GM19455 (cell line): ENCODE measurements around the gene UBAC2.

ENCODE experiments used
- ATAC-seq: cut with Tn5 transposase; IDR thresholded peaks from one replicate; pipeline ENCODE4 v1.9.1; 2021; ENCODE audit not compliant: unreplicated experiment

UBAC2 gene, protein sequence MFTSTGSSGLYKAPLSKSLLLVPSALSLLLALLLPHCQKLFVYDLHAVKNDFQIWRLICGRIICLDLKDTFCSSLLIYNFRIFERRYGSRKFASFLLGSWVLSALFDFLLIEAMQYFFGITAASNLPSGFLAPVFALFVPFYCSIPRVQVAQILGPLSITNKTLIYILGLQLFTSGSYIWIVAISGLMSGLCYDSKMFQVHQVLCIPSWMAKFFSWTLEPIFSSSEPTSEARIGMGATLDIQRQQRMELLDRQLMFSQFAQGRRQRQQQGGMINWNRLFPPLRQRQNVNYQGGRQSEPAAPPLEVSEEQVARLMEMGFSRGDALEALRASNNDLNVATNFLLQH

DNA sequence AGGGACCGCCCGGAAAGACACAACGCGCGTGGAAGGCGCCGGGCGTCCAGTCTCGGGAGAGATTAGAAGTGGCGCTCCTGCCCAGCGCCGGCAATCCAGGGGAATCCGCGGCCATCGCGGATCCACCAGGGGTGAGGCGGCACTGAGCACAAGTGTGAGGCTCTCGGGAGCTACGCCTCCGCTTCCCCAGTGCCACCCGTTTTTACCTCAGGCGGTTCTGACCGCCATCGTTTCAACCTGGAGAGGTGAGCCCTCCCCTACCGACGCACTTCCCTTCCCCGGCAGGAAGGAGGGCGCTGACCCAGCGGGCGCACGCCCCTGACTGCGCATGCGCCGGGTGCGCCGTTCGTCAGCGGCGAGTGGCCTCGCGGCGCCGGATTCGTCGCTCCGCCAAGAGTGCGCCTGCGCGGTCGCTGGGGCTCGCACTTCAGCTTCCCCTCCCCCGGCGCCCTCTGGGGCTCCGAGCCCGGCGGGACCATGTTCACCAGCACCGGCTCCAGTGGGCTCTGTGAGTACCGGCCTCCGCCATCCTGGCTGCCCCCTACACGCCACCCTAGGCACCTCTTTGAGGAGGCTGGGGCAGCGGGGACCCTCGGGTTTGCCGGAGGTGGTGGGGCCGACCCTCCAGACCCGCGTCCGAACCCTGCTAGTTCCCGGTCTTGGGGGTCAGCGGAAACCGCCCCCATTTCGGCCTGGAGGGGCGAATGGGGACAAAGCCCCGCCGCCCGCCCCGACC is at the start of gene UBAC2:
Gene UBAC2 (plus strand): TSS at position 423 of the 736 bp plus-strand sequence. CDS start 55 bp downstream, at position 478.
- peak; percentile 71 for ATAC-seq

DNA sequence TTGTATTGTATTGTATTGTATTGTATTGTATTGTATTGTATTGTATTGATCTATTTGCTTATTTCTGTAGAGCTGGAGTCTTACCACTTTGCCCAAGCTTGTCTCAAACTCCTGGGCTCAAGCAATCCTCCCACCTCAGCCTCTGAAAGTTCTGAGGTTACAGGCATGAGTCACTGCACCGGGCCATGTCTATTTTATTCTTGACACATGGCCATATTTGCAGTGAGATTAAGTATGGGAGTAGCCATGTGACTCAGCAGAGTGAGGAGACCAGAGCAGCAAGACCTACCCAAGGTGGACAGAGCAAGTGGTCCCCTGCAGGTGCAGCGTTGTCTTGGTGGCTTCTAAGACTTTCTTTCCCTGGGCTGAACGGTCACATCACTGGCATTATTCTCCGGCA is 49.1 kb upstream of the UBAC2 start:
- peak; percentile 87 for ATAC-seq

DNA sequence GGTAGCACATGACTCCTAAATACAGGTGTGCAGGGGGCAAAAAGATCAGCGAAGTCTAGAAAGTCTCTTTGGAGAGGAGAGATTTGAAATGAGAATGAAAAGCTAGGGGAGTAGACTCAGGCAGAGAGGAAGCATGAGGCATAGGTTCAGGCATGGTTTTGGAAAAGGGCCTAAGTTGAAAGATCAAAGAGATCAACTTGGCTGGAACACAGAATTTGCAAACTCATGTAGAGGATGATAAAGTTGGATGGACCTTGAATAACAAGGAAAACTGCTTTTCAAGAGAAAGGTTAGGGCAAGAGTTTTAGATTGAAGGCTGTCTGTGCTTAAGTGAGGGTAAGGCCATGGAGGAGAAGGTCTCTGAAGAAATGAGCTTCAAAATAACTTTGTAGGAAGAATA is 47.4 kb upstream of the UBAC2 start:
- no peak for ATAC-seq

DNA sequence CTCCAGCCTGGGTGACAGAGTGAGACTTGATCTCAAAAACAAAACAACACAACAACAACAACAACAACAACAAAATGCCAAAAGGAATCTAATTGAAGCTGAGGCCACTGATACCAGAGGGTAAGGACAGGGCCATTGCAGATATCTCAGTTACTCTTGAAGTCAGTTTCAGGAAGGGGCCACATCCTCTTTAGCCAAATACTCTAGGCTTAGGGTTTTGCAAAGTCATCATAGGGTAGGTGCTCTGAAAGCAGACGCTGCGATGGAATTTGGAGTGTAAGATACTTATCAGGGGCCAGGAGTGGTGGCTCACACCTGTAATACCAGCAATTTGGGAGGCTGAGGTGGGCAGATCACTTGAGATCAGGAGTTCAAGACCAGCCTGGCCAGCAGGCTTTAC is 46.6 kb upstream of the UBAC2 start:
- no peak for ATAC-seq

DNA sequence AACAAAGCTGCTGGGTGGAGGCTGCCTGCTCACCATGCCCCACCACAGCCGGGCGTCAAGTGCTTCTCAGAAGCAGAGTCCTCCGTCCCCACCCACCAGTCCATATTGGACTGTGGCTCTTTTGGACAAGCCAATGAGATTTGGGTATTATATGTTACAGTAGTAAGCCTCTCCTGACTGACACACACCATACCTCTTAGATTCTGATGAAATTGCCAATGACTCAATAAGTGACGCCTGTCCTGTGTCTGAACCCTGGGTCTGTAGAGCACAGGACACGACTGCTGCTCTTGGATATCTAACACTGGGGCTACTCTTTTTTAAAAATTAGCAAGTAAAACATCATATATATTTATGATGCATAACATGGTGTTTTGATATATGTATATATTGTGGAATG is 44.8 kb upstream of the UBAC2 start:
- ATAC-seq = no peak

DNA sequence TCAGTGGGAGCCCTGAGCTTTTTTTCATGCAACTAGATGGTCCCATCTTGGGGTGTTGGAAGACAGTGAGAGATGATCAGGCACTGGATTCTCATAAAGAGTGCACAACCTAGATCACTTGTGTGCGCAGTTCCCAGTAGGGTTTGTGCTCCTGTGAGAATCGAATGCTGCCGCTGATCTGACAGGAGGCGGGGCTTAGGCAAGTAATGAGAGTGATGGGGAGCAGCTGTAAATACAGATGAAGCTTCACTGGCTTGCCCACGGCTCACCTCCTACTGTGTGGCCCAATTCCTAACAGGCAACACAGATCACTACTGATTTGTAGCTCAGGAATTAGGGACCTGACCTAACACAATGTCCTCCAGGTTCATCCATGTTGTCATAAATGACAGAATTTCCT is 43.6 kb upstream of the UBAC2 start:
- no peak for ATAC-seq

DNA sequence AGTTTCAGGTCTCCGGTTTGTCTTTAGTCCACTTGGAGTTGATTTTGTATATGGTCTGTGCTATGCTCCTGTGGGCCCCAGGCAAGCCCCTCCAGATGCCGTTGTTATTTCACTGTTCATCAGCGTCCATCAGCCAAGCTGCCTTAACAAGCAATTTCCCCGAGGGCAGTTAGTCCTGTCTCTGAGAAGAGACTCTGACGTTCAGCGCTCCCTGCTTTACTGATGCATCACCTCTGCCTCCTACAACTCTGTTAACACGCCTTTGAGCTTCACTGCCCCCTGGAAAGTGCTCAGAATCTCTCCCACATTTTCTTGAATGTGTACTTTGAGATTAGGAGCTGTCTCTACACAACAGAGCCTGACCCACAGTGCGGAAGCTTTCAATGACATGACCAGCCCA is 41.8 kb upstream of the UBAC2 start:
- ATAC-seq = no peak

DNA sequence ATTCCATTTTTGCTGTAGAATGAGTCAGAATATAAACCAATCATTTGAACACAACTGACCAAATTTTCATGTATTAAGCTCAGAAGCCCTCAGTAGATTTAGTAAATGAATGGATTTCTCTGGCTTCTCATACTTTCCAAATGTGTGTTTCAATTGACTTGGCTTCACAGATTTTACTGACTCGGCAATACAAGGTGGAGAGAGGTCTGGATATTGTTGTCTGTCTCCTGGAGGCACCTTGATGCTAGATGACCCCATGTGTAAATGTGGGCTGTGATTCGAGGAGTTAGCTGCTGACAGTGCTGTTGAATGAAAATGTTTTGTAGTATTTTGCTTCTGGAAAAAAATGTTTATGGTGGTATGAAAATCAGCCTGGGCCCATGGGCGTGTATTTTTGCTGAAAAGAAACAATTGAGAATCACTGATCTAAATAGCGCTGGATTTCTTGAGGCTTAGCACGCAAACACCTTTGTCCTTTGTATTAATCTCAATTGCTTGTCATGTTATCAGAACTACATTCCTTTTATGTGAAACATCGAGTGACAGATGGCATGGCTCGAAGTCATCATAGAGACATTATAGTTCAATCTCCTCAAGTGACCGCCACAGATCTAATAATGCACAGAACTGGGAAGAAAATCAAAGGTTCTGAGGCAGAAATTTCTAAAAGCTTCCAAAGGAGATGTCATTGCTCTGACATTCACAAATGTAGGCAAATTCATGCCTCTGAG is 41.2 kb upstream of the UBAC2 start:
- no peak for ATAC-seq

DNA sequence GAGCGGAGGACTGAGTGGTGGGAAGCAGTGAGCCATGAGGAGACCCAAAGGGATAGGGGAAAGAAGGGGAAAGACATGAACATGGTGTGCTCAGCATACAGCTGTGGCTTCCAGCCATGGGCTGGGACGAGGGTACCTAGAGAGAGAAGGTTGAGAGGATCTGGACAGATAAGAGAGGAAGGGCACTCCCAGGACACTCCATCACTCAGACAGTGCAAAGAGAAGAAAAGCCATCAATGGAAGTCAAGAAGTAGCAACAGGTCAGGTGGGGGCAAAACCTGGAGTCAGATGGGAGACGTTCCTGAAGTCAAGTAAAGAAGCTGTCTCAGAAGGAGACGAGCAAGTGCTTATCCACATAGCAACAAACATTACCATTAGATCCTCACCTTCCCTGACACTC is 40.2 kb upstream of the UBAC2 start:
- ATAC-seq = no peak

DNA sequence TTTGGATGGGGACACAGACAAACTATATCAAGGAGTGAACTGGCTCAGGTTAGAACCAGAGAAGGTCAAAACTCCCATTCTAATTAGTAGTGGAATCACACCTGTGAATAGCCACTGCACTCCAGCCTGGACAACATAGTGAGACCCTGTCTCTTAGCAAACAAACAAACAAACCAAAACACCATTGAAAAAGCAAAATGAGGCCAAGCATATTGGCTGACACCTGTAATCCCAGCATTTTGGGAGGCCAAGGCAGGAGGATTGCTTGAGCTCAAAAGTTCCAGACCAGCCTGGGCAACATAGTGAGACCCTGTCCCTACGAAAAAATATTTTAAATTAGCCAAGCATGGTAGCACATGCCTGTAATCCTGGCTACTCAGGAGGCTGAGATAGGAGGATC is 39.1 kb upstream of the UBAC2 start:
- ATAC-seq = no peak

DNA sequence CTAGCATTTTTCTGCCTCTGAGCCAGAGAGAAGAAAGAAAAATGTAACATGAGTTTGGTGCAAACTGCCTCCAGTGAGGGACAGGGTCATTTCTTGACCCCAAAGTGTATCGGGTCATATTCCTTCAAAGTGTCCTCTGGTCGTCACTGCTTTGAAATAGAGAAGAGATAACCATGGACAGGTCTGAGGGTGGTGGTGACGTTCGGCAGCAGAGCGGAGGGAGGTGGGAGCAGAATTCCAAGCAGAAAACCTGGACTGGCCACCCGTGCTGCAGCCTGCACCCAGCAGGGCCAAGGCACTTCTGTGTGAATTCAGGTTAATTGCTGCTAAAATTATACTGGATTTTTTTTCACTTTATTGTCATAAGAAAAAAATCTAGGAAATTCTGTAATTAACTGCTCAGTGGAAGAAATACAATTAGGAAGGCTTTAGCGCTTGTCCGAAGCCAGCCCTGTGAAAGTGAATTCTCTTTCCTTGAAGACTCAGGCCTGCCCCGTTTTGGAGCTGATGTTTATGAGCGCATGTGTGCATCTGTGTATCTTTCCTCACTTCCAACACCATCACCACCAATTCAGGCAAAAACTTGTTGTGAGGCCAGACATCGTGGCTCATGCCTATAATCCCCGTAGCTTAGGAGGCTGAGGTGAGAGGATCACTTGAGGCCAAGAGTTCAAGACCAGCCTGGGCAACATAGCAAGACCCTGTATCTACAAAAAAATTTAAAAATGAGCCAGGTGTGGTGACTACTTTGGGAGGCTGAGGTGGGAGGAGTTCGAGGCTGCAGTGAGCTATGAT is 37.9 kb upstream of the UBAC2 start:
- ATAC-seq = no peak

DNA sequence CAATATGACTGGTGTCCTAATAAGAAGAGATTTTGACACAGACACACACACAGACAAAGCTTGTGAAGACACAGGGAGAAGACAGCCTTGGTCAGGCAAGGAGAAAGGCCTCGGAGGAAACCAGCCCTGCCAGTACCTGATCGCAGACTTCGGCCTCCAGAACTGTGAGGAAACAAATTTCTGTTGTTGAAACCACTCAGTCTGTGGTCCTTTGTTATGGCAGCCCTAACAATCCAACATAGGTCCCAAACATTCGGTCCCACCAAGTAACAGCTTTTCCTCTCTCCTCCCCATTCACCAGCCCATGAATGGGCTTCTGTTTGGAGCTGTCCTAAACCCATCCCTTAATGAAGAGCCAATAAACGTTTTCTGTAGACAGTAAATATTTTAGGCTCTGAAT is 36.4 kb upstream of the UBAC2 start:
- ATAC-seq = no peak

DNA sequence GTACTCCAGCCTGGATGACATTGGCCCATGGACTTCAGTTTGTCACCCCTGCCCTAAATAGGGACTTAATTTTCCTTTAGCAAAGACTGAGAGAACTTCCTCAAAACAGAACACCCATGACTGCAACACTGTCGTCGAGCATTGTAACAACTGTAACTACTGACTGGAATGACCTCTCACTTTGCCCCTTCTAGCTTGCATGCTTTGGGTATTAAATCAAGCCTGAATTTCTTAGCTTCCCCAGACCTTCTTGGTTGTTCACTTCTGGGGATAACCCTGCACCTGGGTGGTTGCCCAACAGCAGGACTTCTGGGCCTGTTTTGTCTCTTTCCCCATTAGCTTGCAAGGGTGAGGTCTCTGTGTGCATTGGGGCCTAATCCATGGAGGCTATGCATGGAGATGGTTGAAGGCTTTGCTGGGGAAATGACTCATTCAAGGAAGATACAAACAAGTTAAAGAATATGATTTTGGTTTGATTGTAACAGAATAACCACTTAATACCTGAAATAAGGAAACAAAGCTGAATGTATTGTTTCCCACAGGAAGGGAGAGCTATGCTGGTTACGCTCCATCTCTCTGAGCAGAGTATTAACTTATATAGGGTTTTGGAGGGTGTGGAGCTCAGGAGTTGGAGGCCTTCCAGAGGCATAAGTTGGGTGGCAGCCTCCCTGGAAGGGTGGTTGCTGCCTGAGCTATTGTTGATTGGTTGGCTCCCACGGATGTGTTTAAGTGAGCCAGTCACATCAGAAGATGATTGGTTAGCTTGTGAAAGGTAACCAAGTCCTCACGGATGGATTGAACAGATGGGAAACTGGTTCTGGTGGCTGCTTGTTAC is 34.7 kb upstream of the UBAC2 start:
- ATAC-seq = no peak

DNA sequence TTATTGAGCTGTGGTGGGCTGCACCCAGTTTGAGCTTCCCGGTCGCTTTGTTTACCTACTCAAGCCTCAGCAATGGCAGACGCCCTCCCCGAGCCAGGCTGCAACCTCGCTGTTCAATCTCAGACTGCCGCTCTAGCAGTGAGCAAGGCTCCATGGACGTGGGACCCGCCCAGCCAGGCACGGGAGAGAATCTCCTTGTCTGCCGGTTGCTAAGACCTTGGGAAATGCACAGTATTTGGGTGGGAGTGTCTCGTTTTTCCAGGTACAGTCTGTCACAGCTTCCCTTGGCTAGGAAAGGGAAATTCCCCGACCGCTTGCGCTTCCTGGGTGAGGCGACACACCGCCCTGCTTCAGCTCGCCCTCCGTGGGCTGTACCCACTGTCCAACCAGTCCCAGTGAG is 27.7 kb upstream of the UBAC2 start:
- ATAC-seq = no peak

DNA sequence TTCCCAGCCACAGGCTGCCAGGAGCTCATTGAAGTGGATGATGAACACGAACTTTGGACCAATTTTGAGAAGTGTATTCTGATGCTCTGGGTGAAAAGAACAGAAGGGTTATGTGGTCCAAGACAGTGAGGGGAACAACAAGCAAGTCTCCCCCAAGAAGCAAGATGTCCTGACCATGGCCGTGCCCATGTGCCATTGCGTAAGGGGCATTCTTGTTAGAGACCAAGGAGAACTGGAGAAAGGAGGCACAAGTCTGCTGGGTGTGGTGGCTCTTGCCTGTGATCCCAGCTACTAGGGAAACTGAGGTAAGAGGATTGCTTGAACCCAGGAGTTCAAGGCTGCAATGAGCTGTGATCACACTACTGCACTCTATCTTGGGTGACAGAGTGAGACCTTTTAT is 27.0 kb upstream of the UBAC2 start:
- ATAC-seq = no peak

DNA sequence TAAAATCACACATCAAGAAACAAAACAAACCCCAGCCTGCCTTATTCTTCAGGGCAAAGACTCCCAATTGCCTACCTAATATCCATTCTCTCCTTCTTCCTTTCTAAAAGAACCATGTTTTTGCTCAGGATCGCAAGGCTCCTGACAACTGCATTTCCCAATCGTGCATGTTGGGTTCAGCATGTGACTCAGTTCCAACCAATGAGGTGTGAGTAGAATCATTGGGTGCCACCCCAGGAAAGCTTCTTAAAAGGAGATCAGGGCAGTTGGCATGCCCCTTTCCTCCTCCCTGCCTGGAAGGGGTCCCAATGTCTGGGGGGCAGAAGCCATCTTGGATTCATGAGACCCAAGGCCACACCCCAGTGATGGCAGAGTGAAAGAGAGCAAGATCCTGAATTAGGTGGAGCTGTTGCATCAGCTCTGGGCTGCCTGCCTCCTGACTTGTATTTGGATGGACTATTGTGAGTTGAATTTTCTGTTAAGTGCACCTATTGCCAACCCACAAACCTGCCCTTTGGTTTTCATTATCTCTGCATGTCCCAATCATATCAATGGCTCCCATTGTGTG is 26.0 kb upstream of the UBAC2 start:
- ATAC-seq = no peak

DNA sequence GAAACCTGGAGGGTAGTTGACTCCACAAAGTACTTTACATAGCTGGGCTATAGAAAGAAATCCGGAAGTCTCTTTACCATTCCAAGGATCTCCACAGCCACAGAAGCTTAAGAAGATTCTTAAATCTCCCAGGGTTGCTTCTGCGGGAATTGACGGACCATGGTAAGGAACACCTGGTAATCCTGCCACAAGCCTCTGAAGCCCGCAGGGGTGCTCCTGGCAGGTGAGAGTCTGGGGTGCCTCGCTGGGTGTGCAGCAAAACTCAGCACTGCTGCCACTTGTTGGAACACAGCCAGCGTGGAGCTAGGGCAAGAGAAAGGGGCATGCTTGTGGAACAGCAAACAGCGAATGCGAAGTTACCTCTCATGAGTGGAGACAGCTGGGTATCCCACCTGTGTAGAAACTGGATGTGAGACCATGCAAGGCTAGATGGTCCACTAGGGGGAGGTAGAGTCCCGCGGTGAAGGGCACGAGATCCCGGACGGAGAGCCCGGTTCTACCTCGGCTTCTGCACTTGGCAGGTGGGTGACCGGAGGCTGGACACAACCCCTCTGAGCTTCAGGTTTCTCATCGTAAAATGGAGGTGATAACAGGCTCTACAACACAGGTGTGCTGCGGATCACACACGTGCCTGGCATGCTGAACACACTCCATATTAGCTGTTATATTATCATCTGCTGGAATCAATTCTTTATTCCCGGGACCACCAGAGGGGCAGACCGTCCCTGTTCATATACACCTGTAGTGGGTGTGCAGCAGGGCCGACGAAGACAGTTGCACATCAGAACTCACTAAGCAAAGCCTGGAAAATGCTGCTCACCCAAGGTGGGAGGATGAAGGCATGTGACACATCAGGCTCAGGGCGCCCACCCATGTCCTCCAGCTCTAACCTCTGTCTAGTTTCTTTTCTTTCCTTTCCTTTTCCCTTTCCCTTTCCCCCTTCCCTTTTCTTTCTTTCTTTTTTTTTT is 24.1 kb upstream of the UBAC2 start:
- ATAC-seq = peak; percentile 88

DNA sequence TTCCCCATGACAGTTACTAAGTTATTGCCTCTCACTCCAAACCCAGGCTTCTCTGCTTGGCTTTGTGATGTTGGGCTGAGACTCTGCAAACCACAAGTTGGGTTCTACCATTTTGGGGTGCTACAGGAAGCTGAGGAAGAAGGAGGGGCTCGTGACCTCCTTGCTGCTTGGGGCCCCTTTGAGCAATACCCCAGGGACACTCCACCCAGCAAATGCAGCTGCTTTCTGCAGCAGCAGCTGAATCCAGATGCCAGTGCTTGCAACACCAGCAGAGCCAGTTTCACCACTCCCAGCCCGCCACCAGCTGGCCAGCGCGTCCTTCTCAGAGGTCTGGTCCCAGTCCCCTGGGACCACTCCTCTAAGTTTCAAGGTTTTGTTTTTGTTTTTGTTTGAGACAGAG is 22.0 kb upstream of the UBAC2 start:
- ATAC-seq = no peak

DNA sequence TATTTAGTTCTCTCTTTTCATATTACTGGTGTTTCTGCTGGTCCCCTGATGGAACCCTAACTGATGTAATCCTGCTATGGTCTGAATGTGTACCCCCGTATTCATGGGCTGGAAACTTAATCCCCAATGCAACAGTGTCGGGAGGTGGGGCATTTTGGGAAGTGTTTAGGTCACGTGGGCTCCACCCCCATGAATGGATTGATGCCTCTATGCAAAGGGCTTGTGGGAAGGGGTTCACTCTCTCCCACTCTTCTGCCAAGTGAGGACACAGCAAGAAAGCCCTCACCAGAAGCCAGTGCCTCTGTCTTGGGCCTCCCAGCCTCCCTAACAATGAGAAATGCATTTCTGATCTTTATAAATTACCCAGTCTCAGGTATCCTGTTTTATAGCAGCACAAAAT is 21.2 kb upstream of the UBAC2 start:
- ATAC-seq = no peak
